ENCODE measurements around the gene BNIP5. TPM values are rescaled to one million over a fixed set of nuclear protein-coding genes. Genes with fewer than 3 reads are reported as not detected.

Gene BNIP5
- polyA plus RNA-seq, 3 donors: not detected

- Mint-ChIP-seq H3K27me3 (ENCODE audit: low read depth in 3 of 3) (peaks cover 2 to 7% (median 2%) of the 10 kb centered on the region in 3 donors), H3K4me1 (peaks cover 24% of the 10 kb centered on the region), H3K9me3 (peaks cover 0 to 7% (median 0%) of the 10 kb centered on the region in 7 donors), H3K36me3 (peaks cover 0 to 1% of the 10 kb centered on the region in 2 donors), H3K4me3 (no peak overlapping the region), H3K27ac (no peak overlapping the region)
- Histone ChIP-seq H3K36me3 (replicated peaks in 1 of 2; ENCODE audit: control insufficient read depth in 1 of 2, insufficient read depth in 2 of 2, low read length in 2 of 2) (no peaks in the 10 kb centered on the region), H3K4me1 (ENCODE audit: control insufficient read depth in 1 of 2, insufficient read depth in 2 of 2, low read length in 2 of 2) (peaks cover 15% of the 10 kb centered on the region in 2 donors), H3K79me2 (ENCODE audit: insufficient read depth, low read length) (no peaks in the 10 kb centered on the region), H4K20me1 (ENCODE audit: insufficient read depth, low read length) (no peaks in the 10 kb centered on the region), H3K27me3 (ENCODE audit: control insufficient read depth in 2 of 2, insufficient read depth in 2 of 2, low read length in 2 of 2) (no peaks in the 10 kb centered on the region), H3K4me3 (replicated peaks in 1 of 3; ENCODE audit: low read depth in 2 of 3, low read length in 3 of 3) (no peak overlapping the region), H3K9ac (ENCODE audit: insufficient read depth, low read length, poor library complexity, severe bottlenecking) (no peak overlapping the region), H3K4me2 (replicated peaks; ENCODE audit: extremely low read depth, low read length, poor library complexity, severe bottlenecking) (no peak overlapping the region), H3K27ac (ENCODE audit: low read depth in 1 of 2, low read length in 2 of 2) (no peak overlapping the region), H3K9me3 (replicated peaks in 1 of 2; ENCODE audit: control insufficient read depth in 1 of 2, insufficient read depth in 1 of 2, low read length in 2 of 2) (no peaks in the 10 kb centered on the region), H2AFZ (ENCODE audit: insufficient read depth, low read depth, low read length, poor library complexity, severe bottlenecking) (no peak overlapping the region)
- WGBS (ENCODE audit: insufficient coverage): 87% methylated on average over 3 of the region's 8 CpGs
- TF ChIP-seq, protein P1, sequence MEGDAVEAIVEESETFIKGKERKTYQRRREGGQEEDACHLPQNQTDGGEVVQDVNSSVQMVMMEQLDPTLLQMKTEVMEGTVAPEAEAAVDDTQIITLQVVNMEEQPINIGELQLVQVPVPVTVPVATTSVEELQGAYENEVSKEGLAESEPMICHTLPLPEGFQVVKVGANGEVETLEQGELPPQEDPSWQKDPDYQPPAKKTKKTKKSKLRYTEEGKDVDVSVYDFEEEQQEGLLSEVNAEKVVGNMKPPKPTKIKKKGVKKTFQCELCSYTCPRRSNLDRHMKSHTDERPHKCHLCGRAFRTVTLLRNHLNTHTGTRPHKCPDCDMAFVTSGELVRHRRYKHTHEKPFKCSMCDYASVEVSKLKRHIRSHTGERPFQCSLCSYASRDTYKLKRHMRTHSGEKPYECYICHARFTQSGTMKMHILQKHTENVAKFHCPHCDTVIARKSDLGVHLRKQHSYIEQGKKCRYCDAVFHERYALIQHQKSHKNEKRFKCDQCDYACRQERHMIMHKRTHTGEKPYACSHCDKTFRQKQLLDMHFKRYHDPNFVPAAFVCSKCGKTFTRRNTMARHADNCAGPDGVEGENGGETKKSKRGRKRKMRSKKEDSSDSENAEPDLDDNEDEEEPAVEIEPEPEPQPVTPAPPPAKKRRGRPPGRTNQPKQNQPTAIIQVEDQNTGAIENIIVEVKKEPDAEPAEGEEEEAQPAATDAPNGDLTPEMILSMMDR (IDR thresholded peaks at IDR 0.05): no peak
- intact Hi-C loops (cut with micrococcal nuclease): no loop called here
- DNase-seq: no peak
Measured at GRCh38 chr6:36352477-36353157, 15.9 kb upstream of the BNIP5 start.

- Histone ChIP-seq H3K4me1 (ENCODE audit: control insufficient read depth in 1 of 2, insufficient read depth in 2 of 2, low read length in 2 of 2) (peaks cover 6 to 7% of the 10 kb centered on the region in 2 donors), H3K27me3 (ENCODE audit: control insufficient read depth in 2 of 2, insufficient read depth in 2 of 2, low read length in 2 of 2) (no peaks in the 10 kb centered on the region), H3K4me3 (replicated peaks in 1 of 3; ENCODE audit: low read depth in 2 of 3, low read length in 3 of 3) (no peak overlapping the region), H3K79me2 (ENCODE audit: insufficient read depth, low read length) (no peaks in the 10 kb centered on the region), H3K4me2 (replicated peaks; ENCODE audit: extremely low read depth, low read length, poor library complexity, severe bottlenecking) (no peak overlapping the region), H2AFZ (ENCODE audit: insufficient read depth, low read depth, low read length, poor library complexity, severe bottlenecking) (no peak overlapping the region), H4K20me1 (ENCODE audit: insufficient read depth, low read length) (no peaks in the 10 kb centered on the region), H3K9ac (ENCODE audit: insufficient read depth, low read length, poor library complexity, severe bottlenecking) (no peak overlapping the region), H3K36me3 (replicated peaks in 1 of 2; ENCODE audit: control insufficient read depth in 1 of 2, insufficient read depth in 2 of 2, low read length in 2 of 2) (no peaks in the 10 kb centered on the region), H3K27ac (ENCODE audit: low read depth in 1 of 2, low read length in 2 of 2) (no peak overlapping the region), H3K9me3 (replicated peaks in 1 of 2; ENCODE audit: control insufficient read depth in 1 of 2, insufficient read depth in 1 of 2, low read length in 2 of 2) (no peaks in the 10 kb centered on the region)
- peaks cover 15% of the 10 kb centered on the region for H3K4me1 Mint-ChIP-seq
- peaks cover 0 to 7% (median 0%) of the 10 kb centered on the region in 7 donors for H3K9me3 Mint-ChIP-seq
- 80% methylated on average over 12 of the region's 15 CpGs for WGBS (ENCODE audit: insufficient coverage)
- intact Hi-C loops (cut with micrococcal nuclease): no loop called here
- H3K4me3 Mint-ChIP-seq: no peak overlapping the region
- H3K36me3 Mint-ChIP-seq: peaks cover 0 to 1% of the 10 kb centered on the region in 2 donors
- H3K27me3 Mint-ChIP-seq (ENCODE audit: low read depth in 3 of 3): peaks cover 2 to 7% (median 4%) of the 10 kb centered on the region in 3 donors
- no peak for DNase-seq
- TF ChIP-seq, protein P1 (IDR thresholded peaks at IDR 0.05): no peak
- H3K27ac Mint-ChIP-seq: no peak overlapping the region
Measured at GRCh38 chr6:36350681-36351571, 14.2 kb upstream of the BNIP5 start.

All from CD14-positive monocyte (primary cell).